ENCODE data around the gene DSC2. TPM values are rescaled to one million over a fixed set of nuclear protein-coding genes. Genes with fewer than 3 reads are reported as not detected.

The DSC2 gene
- total RNA-seq, 1 experiment from 2014 or later, result 22.7 TPM

GRCh38 chr18:31058897-31059296 is 43.3 kb downstream of the DSC2 start:
- Histone ChIP-seq H3K4me3 (ENCODE audit: low read depth, low read length) (no peak overlapping the region), H3K9me3 (no peaks in the 10 kb centered on the region), H3K36me3 (ENCODE audit: control insufficient read depth, insufficient read depth, low read length) (no peaks in the 10 kb centered on the region), H3K4me1 (no peaks in the 10 kb centered on the region), H3K27me3 (replicated peaks; ENCODE audit: control insufficient read depth, insufficient read depth, low read length) (no peaks in the 10 kb centered on the region)
- Mint-ChIP-seq H3K4me3 (ENCODE audit: unreplicated experiment) (no peak overlapping the region), H3K27me3 (ENCODE audit: insufficient read depth, unreplicated experiment) (no peaks in the 10 kb centered on the region), H3K9me3 (ENCODE audit: unreplicated experiment) (no peaks in the 10 kb centered on the region), H3K4me1 (ENCODE audit: low read depth, unreplicated experiment) (no peaks in the 10 kb centered on the region), H3K27ac (ENCODE audit: unreplicated experiment) (no peak overlapping the region), H3K36me3 (ENCODE audit: insufficient read depth, unreplicated experiment) (peaks cover 6% of the 10 kb centered on the region)
- ChIA-PET CTCF (no interaction called here), POLR2A (no interaction called here)
- TF ChIP-seq CTCF (IDR thresholded peaks at IDR 0.05; ENCODE audit: insufficient read depth in 1 of 2, low read depth in 1 of 2, low read length in 1 of 2, severe bottlenecking in 1 of 2, unreplicated experiment in 1 of 2), result no peak
- BruUV-seq (replicated peaks), result no TSS peak
- DNase-seq, result no peak
- intact Hi-C loops (cut with micrococcal nuclease; ENCODE audit: unreplicated experiment), result no loop called here

DNA sequence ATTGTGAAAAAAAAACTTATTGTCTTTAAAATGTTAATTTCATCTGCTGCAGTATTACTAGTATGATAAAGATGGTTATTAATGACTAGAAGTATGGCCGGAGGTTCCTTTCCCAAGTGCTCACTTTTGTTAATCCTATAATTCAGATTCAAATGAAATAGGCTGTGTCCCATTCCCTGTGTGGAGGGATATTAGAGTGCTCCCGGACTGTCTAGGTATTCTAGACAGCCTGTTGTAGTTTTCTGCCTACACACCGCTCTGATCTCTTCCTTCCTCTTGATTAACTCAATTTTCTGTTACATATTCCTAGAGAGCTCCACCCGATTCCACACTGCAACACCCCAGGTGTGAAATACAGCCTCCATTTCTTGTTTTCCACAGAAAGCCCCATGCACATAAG is 44.3 kb downstream of the DSC2 start:
- TF ChIP-seq CTCF (IDR thresholded peaks at IDR 0.05; ENCODE audit: insufficient read depth in 1 of 2, low read depth in 1 of 2, low read length in 1 of 2, severe bottlenecking in 1 of 2, unreplicated experiment in 1 of 2), result no peak
- no peaks in the 10 kb centered on the region for H3K4me1 ChIP-seq
- Mint-ChIP-seq H3K4me1 (ENCODE audit: low read depth, unreplicated experiment) (no peaks in the 10 kb centered on the region), H3K27ac (ENCODE audit: unreplicated experiment) (no peak overlapping the region), H3K27me3 (ENCODE audit: insufficient read depth, unreplicated experiment) (no peaks in the 10 kb centered on the region), H3K9me3 (ENCODE audit: unreplicated experiment) (no peaks in the 10 kb centered on the region), H3K4me3 (ENCODE audit: unreplicated experiment) (no peak overlapping the region), H3K36me3 (ENCODE audit: insufficient read depth, unreplicated experiment) (peaks cover 6% of the 10 kb centered on the region)
- no TSS peak for BruUV-seq (replicated peaks)
- ChIA-PET POLR2A (no interaction called here), CTCF (no interaction called here)
- DNase-seq, result no peak
- H3K27me3 ChIP-seq (replicated peaks; ENCODE audit: control insufficient read depth, insufficient read depth, low read length), result no peaks in the 10 kb centered on the region
- H3K4me3 ChIP-seq (ENCODE audit: low read depth, low read length), result no peak overlapping the region
- no peaks in the 10 kb centered on the region for H3K9me3 ChIP-seq
- H3K36me3 ChIP-seq (ENCODE audit: control insufficient read depth, insufficient read depth, low read length), result no peaks in the 10 kb centered on the region
- intact Hi-C loops (cut with micrococcal nuclease; ENCODE audit: unreplicated experiment), result no loop called here

DNA sequence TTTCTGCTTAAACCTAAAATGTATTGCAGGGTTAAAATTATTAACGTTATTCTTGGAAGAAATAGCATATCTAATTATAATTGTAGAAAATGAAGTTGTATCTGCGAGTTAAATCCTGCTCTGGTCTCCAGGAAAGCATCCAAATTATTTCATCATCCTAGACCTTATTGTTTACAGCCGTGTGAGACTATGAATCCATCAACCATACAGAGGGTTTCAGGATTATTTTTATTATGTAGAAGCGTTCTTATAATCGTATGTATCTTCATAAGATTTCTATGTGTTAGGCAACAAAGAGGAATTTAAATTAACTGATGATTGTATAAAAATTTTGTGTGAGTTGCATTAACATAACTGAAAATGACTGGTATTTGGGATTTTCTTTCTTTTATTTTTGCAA is 45.2 kb downstream of the DSC2 start:
- ChIA-PET CTCF (no interaction called here), POLR2A (no interaction called here)
- intact Hi-C loops (cut with micrococcal nuclease; ENCODE audit: unreplicated experiment), result no loop called here
- no peaks in the 10 kb centered on the region for H3K36me3 ChIP-seq (ENCODE audit: control insufficient read depth, insufficient read depth, low read length)
- no peaks in the 10 kb centered on the region for H3K27me3 Mint-ChIP-seq (ENCODE audit: insufficient read depth, unreplicated experiment)
- no peak for TF ChIP-seq CTCF (IDR thresholded peaks at IDR 0.05; ENCODE audit: insufficient read depth in 1 of 2, low read depth in 1 of 2, low read length in 1 of 2, severe bottlenecking in 1 of 2, unreplicated experiment in 1 of 2)
- no peak overlapping the region for H3K4me3 Mint-ChIP-seq (ENCODE audit: unreplicated experiment)
- no peak overlapping the region for H3K4me3 ChIP-seq (ENCODE audit: low read depth, low read length)
- peaks cover 3% of the 10 kb centered on the region for H3K36me3 Mint-ChIP-seq (ENCODE audit: insufficient read depth, unreplicated experiment)
- DNase-seq, result no peak
- H3K4me1 ChIP-seq, result no peaks in the 10 kb centered on the region
- H3K9me3 Mint-ChIP-seq (ENCODE audit: unreplicated experiment), result no peaks in the 10 kb centered on the region
- no peaks in the 10 kb centered on the region for H3K27me3 ChIP-seq (replicated peaks; ENCODE audit: control insufficient read depth, insufficient read depth, low read length)
- no peaks in the 10 kb centered on the region for H3K9me3 ChIP-seq
- H3K4me1 Mint-ChIP-seq (ENCODE audit: low read depth, unreplicated experiment), result no peaks in the 10 kb centered on the region
- no peak overlapping the region for H3K27ac Mint-ChIP-seq (ENCODE audit: unreplicated experiment)
- no TSS peak for BruUV-seq (replicated peaks)
